Heart left ventricle (tissue), 13 donors: ENCODE data around the gene NRDC.

ENCODE experiments used
- POLR2A ChIP-seq, 2 donors: fragments of 450-650 bp; IDR thresholded peaks; one replicate each; pipeline ENCODE4 v1.6.1; 2017; ENCODE audit warnings: antibody characterized with exemption in 2 of 2, mild to moderate bottlenecking in 2 of 2, moderate library complexity in 2 of 2
- TF ChIP-seq, protein P1 (sequence below), 12 donors: fragments of 200-600 bp; sonication (generic) in 4 of 12; IDR thresholded peaks; one replicate each; pipeline versions ENCODE4 v1.5.0 to v1.8.0; 2018 to 2022; ENCODE audit warnings: antibody characterized with exemption in 12 of 12, mild to moderate bottlenecking in 5 of 12
- donor health status: ischemic (EF 13 %, LVEDD 7.1; RV severe dilation, severe dysfunction).
- donor health status: DM: no; HTN: yes; CAD: no.
- donor health status: DM: no; HTN: no; CAD: no.
- donor health status: ischemic (EF 25% LVEDD 6.9; RV normal size, moderate dysfunction).
- donor health status: ischemic (EF 25% LVEDD 5.7; RV mildly dilated, moderate dysfunction).
- donor health status: ischemic (EF 35%, LVEDD 5.7; RV mildly dilated, moderate dysfunction).
- donor health status: nonischemic (EF 11% LVEDD 7.7; RV severe dilation, severe dysfunction).
- donor health status: DM: yes; HTN: yes; CAD: no.
- donor health status: PGD.
- donor health status: ischemic (EF 29% LVEDD 5.4; RV normal size, mild dysfunction).
- donor health status: nonischemic (EF 23%, LVEDD 6.1; RV moderate dilation, normal function).

DNA sequence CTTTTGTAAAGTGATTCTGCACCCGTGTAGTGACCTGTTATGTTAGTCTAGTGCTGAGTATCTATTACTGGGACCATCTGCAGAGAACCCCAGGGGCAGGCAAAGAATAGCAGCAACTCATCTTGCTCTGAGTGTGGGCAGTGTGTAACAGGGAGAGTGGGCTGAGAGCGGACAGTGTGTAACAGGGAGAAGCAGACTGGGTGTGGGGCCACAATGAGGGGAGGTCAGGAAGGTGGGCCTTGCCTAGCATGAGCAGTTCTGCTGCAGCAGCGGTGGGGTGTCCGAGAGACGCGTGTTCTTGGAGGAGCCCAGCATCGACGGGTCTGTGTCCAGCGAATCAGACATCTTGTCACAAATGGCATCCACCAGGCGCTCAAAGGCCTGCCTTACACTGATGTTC, 41.2 kb upstream of the NRDC start:
- TF ChIP-seq, protein P1, sequence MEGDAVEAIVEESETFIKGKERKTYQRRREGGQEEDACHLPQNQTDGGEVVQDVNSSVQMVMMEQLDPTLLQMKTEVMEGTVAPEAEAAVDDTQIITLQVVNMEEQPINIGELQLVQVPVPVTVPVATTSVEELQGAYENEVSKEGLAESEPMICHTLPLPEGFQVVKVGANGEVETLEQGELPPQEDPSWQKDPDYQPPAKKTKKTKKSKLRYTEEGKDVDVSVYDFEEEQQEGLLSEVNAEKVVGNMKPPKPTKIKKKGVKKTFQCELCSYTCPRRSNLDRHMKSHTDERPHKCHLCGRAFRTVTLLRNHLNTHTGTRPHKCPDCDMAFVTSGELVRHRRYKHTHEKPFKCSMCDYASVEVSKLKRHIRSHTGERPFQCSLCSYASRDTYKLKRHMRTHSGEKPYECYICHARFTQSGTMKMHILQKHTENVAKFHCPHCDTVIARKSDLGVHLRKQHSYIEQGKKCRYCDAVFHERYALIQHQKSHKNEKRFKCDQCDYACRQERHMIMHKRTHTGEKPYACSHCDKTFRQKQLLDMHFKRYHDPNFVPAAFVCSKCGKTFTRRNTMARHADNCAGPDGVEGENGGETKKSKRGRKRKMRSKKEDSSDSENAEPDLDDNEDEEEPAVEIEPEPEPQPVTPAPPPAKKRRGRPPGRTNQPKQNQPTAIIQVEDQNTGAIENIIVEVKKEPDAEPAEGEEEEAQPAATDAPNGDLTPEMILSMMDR (IDR thresholded peaks at IDR 0.05), result no peak
- no peak for TF ChIP-seq POLR2A (IDR thresholded peaks at IDR 0.05)
